Parathyroid adenoma (tissue), 2 donors: Measurements from ENCODE around the gene AHNAK.

Experiments
- H2AFZ ChIP-seq: fragments of 300-600 bp; sonication (generic); one replicate; pipeline ENCODE4 v1.7.0; 2017; ENCODE audit warnings: antibody characterized with exemption, mild to moderate bottlenecking
- H3K27ac ChIP-seq: fragments of 300-600 bp; sonication (generic); one replicate; pipeline ENCODE4 v1.7.0; 2017
- H3K27me3 ChIP-seq: fragments of 300-600 bp; sonication (generic); one replicate; pipeline ENCODE4 v1.7.0; 2017; ENCODE audit warnings: low read length; ENCODE audit not compliant: control insufficient read depth, insufficient read depth
- H3K36me3 ChIP-seq: fragments of 300-600 bp; sonication (generic); one replicate; pipeline ENCODE4 v1.7.0; 2017; ENCODE audit warnings: low read length; ENCODE audit not compliant: control insufficient read depth, insufficient read depth
- H3K4me1 ChIP-seq: fragments of 300-600 bp; sonication (generic); one replicate; pipeline ENCODE4 v1.7.0; 2017; ENCODE audit warnings: control low read depth
- H3K4me2 ChIP-seq: fragments of 300-600 bp; sonication (generic); one replicate; pipeline ENCODE4 v1.7.0; 2017; ENCODE audit warnings: low read length
- H3K4me3 ChIP-seq: fragments of 300-600 bp; sonication (generic); one replicate; pipeline ENCODE4 v1.7.0; 2017; ENCODE audit warnings: low read depth, low read length
- H3K79me2 ChIP-seq: fragments of 300-600 bp; sonication (generic); one replicate; pipeline ENCODE4 v1.7.0; 2017; ENCODE audit warnings: control low read depth
- H3K9ac ChIP-seq: fragments of 300-600 bp; sonication (generic); one replicate; pipeline ENCODE4 v1.7.0; 2017; ENCODE audit warnings: mild to moderate bottlenecking
- H3K9me3 ChIP-seq: fragments of 300-600 bp; sonication (generic); one replicate; pipeline ENCODE4 v1.7.0; 2017; ENCODE audit warnings: low read length; ENCODE audit not compliant: control insufficient read depth
- CTCF ChIP-seq: fragments of 300-600 bp; sonication (generic); IDR thresholded peaks from one replicate; pipeline ENCODE4 v1.7.0; 2017; ENCODE audit warnings: antibody characterized with exemption, mild to moderate bottlenecking
- donor health status: primary hyperparathyroidism.

AHNAK gene

DNA sequence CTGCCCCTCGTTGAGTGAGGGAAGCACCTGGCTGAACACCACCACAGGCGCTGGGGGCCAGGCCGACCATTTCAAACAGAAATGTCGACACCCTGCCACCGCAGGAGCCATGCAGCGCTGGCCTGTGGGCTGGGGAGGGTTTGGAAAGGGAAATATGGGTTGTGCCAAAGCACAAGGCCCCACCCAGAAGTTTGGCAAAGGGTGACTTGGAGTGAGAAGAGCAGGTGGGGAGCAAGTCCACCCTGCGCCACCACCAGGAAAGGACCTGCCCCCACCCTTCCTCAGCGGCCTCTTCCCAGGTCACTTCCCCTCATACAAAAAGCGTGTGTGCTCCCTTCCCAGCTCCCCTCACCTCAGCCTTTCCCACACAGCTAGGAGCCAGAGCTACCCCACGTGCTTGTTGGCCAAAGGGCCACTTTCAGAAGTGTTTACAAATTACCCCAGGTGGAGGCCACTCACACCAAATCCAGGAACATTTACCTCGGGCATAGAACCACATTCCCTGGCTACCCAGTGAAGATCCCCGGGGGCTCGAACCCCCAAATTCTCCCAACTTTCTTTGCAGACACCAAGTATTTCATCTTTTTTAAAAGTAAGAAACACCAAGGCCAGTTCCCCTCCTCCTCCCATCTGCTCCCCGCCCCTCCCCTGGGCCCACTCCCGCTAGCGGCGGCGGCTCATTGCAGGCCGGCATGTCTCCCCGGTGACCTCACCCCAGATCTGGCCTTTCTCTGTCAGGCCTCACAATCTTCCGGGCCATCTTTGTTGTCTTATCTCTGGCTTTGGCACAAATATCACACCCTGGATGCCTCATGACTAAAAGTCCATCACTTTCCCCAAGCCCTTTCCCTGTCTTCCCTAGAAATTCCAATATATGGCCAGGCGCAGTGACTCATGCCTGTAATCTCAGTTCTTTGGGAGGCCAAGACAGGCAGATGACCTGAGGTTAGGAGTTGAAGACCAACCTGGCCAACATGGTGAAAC is 148.3 kb downstream of the AHNAK start:
- no peak overlapping the region for H3K27ac ChIP-seq
- no peak overlapping the region for H3K4me2 ChIP-seq
- H3K4me3 ChIP-seq = no peak overlapping the region
- H2AFZ ChIP-seq = peak overlapping the region; percentile 33
- no peaks in the 10 kb centered on the region for H3K36me3 ChIP-seq
- no peak for TF ChIP-seq CTCF
- no peak overlapping the region for H3K9ac ChIP-seq
- no peaks in the 10 kb centered on the region for H3K27me3 ChIP-seq
- no peaks in the 10 kb centered on the region for H3K79me2 ChIP-seq
- peaks cover 8% of the 10 kb centered on the region for H3K4me1 ChIP-seq
- H3K9me3 ChIP-seq = no peaks in the 10 kb centered on the region

DNA sequence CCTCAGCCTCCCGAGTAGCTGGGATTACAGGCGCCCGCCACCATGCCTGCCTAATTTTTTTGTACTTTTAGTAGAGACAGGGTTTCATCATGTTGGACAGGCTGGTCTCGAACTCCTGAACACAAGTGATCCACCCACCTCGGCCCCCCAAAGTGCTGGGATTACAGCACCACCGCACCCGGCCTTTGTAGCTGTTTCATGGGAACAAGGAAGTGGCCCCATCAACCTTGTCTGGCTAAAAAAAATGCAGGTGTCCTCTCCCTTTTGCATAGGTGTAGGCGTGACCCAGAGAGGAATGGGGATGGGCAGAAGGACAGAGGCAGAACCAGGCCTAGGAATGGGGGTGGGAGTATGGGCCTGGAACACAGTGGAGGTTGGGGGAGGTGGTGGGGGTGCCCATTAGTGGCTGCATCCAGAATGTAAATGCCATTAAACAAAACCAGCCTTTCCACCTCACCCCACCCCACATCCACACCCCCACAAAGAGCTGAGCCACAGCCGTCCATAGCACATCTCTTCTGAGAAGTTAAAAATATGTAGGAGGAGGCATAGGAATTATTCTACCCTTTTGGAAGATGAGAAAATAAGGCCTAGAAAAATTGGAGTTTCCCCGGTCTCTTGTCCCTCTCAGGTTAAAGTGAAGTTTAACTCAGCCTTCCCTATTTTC is 150.6 kb downstream of the AHNAK start:
- Histone ChIP-seq H3K36me3 (no peaks in the 10 kb centered on the region), H3K4me1 (peaks cover 8% of the 10 kb centered on the region), H3K9me3 (no peaks in the 10 kb centered on the region), H3K4me2 (peak overlapping the region; percentile 13), H3K27ac (no peak overlapping the region), H3K79me2 (no peaks in the 10 kb centered on the region), H3K9ac (no peak overlapping the region), H2AFZ (peak overlapping the region; percentile 46), H3K27me3 (no peaks in the 10 kb centered on the region), H3K4me3 (no peak overlapping the region)
- no peak for TF ChIP-seq CTCF

GRCh38 chr11:62394825-62395538 is 151.6 kb downstream of the AHNAK start:
- H3K79me2 ChIP-seq = no peaks in the 10 kb centered on the region
- H3K4me2 ChIP-seq = peak overlapping the region; percentile 78
- no peaks in the 10 kb centered on the region for H3K9me3 ChIP-seq
- H3K36me3 ChIP-seq = no peaks in the 10 kb centered on the region
- peak overlapping the region; percentile 53 for H3K27ac ChIP-seq
- no peak overlapping the region for H3K4me3 ChIP-seq
- H2AFZ ChIP-seq = peak overlapping the region; percentile 90
- H3K9ac ChIP-seq = no peak overlapping the region
- peak; percentile 52 for TF ChIP-seq CTCF
- no peaks in the 10 kb centered on the region for H3K27me3 ChIP-seq
- H3K4me1 ChIP-seq = peaks cover 8% of the 10 kb centered on the region

GRCh38 chr11:62393735-62394134 is 152.9 kb downstream of the AHNAK start:
- TF ChIP-seq CTCF = no peak
- Histone ChIP-seq H2AFZ (no peak overlapping the region), H3K27ac (no peak overlapping the region), H3K36me3 (no peaks in the 10 kb centered on the region), H3K4me2 (no peak overlapping the region), H3K27me3 (no peaks in the 10 kb centered on the region), H3K9me3 (no peaks in the 10 kb centered on the region), H3K9ac (no peak overlapping the region), H3K4me3 (no peak overlapping the region), H3K4me1 (peaks cover 5% of the 10 kb centered on the region), H3K79me2 (no peaks in the 10 kb centered on the region)
